ENCODE results near the gene FXYD3. TPM values are rescaled to one million over a fixed set of nuclear protein-coding genes. Genes with fewer than 3 reads are reported as not detected.

FXYD3 gene
- total and polyA plus RNA-seq, 4 donors: 0.32 to 0.45 TPM; not detected in 2

DNA sequence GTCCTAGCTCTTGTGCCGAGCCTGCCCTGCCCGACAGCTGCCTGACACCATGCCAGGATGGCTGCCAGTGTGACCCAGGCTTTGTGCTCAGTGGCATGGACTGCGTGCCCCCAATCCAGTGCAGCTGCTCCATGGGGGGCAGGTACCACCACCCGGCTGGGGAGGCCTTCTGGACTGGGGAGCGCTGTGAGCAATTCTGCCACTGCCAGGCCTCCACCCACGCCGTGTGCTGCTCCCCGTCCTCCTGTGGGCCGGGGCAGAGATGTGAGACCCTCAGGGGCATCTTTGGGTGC is 9.4 kb upstream of the FXYD3 start:
- Histone ChIP-seq H3K27me3 (ENCODE audit: control insufficient read depth in 4 of 4, insufficient read depth in 4 of 4, low read length in 3 of 4) (no peaks in the 10 kb centered on the region), H3K9ac (ENCODE audit: low read depth in 1 of 2, low read length in 2 of 2) (no peak overlapping the region), H3K36me3 (ENCODE audit: control insufficient read depth in 4 of 4, insufficient read depth in 3 of 4, low read depth in 1 of 4, low read length in 3 of 4) (no peaks in the 10 kb centered on the region), H3K27ac (ENCODE audit: low read depth in 1 of 2, low read length in 2 of 2) (no peak overlapping the region), H3K9me3 (ENCODE audit: control insufficient read depth in 4 of 4, low read length in 3 of 4) (no peaks in the 10 kb centered on the region), H3K4me3 (ENCODE audit: low read depth in 1 of 3, low read length in 3 of 3) (no peak overlapping the region), H3K4me1 (ENCODE audit: control insufficient read depth in 4 of 4, insufficient read depth in 4 of 4, low read length in 3 of 4) (no peaks in the 10 kb centered on the region)
- TF ChIP-seq, protein P1, sequence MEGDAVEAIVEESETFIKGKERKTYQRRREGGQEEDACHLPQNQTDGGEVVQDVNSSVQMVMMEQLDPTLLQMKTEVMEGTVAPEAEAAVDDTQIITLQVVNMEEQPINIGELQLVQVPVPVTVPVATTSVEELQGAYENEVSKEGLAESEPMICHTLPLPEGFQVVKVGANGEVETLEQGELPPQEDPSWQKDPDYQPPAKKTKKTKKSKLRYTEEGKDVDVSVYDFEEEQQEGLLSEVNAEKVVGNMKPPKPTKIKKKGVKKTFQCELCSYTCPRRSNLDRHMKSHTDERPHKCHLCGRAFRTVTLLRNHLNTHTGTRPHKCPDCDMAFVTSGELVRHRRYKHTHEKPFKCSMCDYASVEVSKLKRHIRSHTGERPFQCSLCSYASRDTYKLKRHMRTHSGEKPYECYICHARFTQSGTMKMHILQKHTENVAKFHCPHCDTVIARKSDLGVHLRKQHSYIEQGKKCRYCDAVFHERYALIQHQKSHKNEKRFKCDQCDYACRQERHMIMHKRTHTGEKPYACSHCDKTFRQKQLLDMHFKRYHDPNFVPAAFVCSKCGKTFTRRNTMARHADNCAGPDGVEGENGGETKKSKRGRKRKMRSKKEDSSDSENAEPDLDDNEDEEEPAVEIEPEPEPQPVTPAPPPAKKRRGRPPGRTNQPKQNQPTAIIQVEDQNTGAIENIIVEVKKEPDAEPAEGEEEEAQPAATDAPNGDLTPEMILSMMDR (IDR thresholded peaks at IDR 0.05; ENCODE audit: low read depth, low read length, missing input control): no peak
- TF ChIP-seq, protein P2, sequence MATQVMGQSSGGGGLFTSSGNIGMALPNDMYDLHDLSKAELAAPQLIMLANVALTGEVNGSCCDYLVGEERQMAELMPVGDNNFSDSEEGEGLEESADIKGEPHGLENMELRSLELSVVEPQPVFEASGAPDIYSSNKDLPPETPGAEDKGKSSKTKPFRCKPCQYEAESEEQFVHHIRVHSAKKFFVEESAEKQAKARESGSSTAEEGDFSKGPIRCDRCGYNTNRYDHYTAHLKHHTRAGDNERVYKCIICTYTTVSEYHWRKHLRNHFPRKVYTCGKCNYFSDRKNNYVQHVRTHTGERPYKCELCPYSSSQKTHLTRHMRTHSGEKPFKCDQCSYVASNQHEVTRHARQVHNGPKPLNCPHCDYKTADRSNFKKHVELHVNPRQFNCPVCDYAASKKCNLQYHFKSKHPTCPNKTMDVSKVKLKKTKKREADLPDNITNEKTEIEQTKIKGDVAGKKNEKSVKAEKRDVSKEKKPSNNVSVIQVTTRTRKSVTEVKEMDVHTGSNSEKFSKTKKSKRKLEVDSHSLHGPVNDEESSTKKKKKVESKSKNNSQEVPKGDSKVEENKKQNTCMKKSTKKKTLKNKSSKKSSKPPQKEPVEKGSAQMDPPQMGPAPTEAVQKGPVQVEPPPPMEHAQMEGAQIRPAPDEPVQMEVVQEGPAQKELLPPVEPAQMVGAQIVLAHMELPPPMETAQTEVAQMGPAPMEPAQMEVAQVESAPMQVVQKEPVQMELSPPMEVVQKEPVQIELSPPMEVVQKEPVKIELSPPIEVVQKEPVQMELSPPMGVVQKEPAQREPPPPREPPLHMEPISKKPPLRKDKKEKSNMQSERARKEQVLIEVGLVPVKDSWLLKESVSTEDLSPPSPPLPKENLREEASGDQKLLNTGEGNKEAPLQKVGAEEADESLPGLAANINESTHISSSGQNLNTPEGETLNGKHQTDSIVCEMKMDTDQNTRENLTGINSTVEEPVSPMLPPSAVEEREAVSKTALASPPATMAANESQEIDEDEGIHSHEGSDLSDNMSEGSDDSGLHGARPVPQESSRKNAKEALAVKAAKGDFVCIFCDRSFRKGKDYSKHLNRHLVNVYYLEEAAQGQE (IDR thresholded peaks at IDR 0.05): no peak
- no peak for TF ChIP-seq EGR1 (IDR thresholded peaks at IDR 0.05; ENCODE audit: low read depth in 2 of 2)
- no peak for TF ChIP-seq YY1 (IDR thresholded peaks at IDR 0.05)
- TF ChIP-seq NR2F2 (IDR thresholded peaks at IDR 0.05): no peak
- no peak for TF ChIP-seq FOXA2 (IDR thresholded peaks at IDR 0.05)
- no peak for TF ChIP-seq RAD21 (IDR thresholded peaks at IDR 0.05)
- no peak for TF ChIP-seq JUND (IDR thresholded peaks at IDR 0.05)
- TF ChIP-seq, protein P3, sequence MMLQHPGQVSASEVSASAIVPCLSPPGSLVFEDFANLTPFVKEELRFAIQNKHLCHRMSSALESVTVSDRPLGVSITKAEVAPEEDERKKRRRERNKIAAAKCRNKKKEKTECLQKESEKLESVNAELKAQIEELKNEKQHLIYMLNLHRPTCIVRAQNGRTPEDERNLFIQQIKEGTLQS (IDR thresholded peaks at IDR 0.05): no peak
- DNase-seq (ENCODE audit: low spot score): no peak
- WGBS: 95% methylated on average over 9 of the region's 9 CpGs

DNA sequence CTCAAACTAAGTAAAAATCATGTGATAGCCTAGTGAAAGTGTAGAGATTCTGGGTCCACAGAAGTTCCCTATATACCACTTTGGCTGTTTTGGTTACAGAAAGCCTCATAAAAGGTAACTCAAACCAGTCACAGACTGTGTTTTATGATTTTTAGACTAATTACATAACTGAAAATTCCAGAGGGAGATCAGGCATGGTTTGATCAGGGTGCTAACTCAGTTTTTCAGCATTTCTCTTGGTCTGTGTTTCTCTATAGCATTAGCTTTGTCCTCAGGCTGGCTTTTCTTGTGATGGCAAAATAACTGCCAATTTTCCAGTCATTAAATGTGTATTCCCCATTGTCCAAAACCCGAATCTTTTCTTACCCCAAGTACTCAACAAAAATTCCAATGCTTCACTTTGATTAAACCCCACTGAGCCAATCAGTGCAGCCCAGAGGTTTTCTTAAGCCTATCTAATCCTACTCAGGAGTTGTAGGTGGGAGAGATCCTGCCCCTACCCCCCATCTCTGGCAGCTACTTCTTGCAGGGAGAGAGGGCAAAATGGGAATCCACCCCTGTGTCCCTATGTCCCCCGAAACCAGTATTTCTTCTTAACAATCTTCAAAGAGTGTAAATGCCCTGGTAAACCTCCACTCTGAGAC is 8.6 kb upstream of the FXYD3 start:
- no peak for DNase-seq (ENCODE audit: low spot score)
- no peak for TF ChIP-seq NR2F2 (IDR thresholded peaks at IDR 0.05)
- TF ChIP-seq TAF1 (conservative IDR thresholded peaks at IDR 0.05): no peak
- TF ChIP-seq, protein P2 (IDR thresholded peaks at IDR 0.05): no peak
- no peak for TF ChIP-seq YY1 (IDR thresholded peaks at IDR 0.05)
- TF ChIP-seq, protein P3 (IDR thresholded peaks at IDR 0.05): no peak
- TF ChIP-seq, protein P4, sequence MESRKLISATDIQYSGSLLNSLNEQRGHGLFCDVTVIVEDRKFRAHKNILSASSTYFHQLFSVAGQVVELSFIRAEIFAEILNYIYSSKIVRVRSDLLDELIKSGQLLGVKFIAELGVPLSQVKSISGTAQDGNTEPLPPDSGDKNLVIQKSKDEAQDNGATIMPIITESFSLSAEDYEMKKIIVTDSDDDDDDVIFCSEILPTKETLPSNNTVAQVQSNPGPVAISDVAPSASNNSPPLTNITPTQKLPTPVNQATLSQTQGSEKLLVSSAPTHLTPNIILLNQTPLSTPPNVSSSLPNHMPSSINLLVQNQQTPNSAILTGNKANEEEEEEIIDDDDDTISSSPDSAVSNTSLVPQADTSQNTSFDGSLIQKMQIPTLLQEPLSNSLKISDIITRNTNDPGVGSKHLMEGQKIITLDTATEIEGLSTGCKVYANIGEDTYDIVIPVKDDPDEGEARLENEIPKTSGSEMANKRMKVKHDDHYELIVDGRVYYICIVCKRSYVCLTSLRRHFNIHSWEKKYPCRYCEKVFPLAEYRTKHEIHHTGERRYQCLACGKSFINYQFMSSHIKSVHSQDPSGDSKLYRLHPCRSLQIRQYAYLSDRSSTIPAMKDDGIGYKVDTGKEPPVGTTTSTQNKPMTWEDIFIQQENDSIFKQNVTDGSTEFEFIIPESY (IDR thresholded peaks at IDR 0.05): no peak
- TF ChIP-seq, protein P1 (IDR thresholded peaks at IDR 0.05; ENCODE audit: low read depth, low read length, missing input control): no peak
- TF ChIP-seq EGR1 (IDR thresholded peaks at IDR 0.05; ENCODE audit: low read depth in 2 of 2): no peak
- TF ChIP-seq RAD21 (IDR thresholded peaks at IDR 0.05): no peak
- TF ChIP-seq, protein P5, sequence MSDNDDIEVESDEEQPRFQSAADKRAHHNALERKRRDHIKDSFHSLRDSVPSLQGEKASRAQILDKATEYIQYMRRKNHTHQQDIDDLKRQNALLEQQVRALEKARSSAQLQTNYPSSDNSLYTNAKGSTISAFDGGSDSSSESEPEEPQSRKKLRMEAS (IDR thresholded peaks at IDR 0.05): no peak
- TF ChIP-seq FOXA2 (IDR thresholded peaks at IDR 0.05): no peak
- TF ChIP-seq FOXA1 (IDR thresholded peaks at IDR 0.05): no peak
- TF ChIP-seq HNF4A (conservative IDR thresholded peaks at IDR 0.05): no peak
- no peak for TF ChIP-seq GABPA (IDR thresholded peaks at IDR 0.05 in 1 of 2, conservative IDR thresholded peaks at IDR 0.05 in 1 of 2)
- Histone ChIP-seq H3K27ac (ENCODE audit: low read depth in 1 of 2, low read length in 2 of 2) (no peak overlapping the region), H3K4me1 (ENCODE audit: control insufficient read depth in 4 of 4, insufficient read depth in 4 of 4, low read length in 3 of 4) (no peaks in the 10 kb centered on the region), H3K4me3 (ENCODE audit: low read depth in 1 of 3, low read length in 3 of 3) (no peak overlapping the region), H3K9ac (ENCODE audit: low read depth in 1 of 2, low read length in 2 of 2) (no peak overlapping the region), H3K9me3 (ENCODE audit: control insufficient read depth in 4 of 4, low read length in 3 of 4) (no peaks in the 10 kb centered on the region), H3K36me3 (ENCODE audit: control insufficient read depth in 4 of 4, insufficient read depth in 3 of 4, low read depth in 1 of 4, low read length in 3 of 4) (no peaks in the 10 kb centered on the region), H3K27me3 (ENCODE audit: control insufficient read depth in 4 of 4, insufficient read depth in 4 of 4, low read length in 3 of 4) (no peaks in the 10 kb centered on the region)
- 48% methylated on average over 2 of the region's 2 CpGs for WGBS

All from liver (tissue), 9 donors.